Esophagus squamous epithelium (tissue), 4 donors: ENCODE data around the gene BANP.

ENCODE experiments used
- CTCF ChIP-seq, 6 experiments: fragments of 450-650 bp in 4 of 6; fragments of 200-600 bp in 2 of 6; sonication (generic) in 2 of 6; IDR thresholded peaks; one replicate each; pipeline ENCODE4 v1.5.1; 2016 to 2019; ENCODE audit warnings: antibody characterized with exemption in 6 of 6, mild to moderate bottlenecking in 4 of 6, moderate library complexity in 4 of 6
- POLR2A ChIP-seq, 4 donors: fragments of 450-650 bp; IDR thresholded peaks; one replicate each; pipeline ENCODE4 v1.6.1; 2017; ENCODE audit warnings: antibody characterized with exemption in 4 of 4, mild to moderate bottlenecking in 4 of 4, moderate library complexity in 3 of 4

GRCh38 chr16:88039591-88039990 lies 88.4 kb downstream of the BANP start:
- TF ChIP-seq CTCF (IDR thresholded peaks at IDR 0.05) (no peak), POLR2A (IDR thresholded peaks at IDR 0.05) (no peak)
